Raji (cell line): Measurements from ENCODE around the gene METRNL.

Experiments
- POLR2A ChIP-seq: IDR thresholded peaks from 2 replicates; pipeline ENCODE4 v1.6.1; 2011; ENCODE audit warnings: low read depth, low read length, control low read depth; ENCODE audit not compliant: insufficient read depth

The METRNL gene, protein sequence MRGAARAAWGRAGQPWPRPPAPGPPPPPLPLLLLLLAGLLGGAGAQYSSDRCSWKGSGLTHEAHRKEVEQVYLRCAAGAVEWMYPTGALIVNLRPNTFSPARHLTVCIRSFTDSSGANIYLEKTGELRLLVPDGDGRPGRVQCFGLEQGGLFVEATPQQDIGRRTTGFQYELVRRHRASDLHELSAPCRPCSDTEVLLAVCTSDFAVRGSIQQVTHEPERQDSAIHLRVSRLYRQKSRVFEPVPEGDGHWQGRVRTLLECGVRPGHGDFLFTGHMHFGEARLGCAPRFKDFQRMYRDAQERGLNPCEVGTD

DNA sequence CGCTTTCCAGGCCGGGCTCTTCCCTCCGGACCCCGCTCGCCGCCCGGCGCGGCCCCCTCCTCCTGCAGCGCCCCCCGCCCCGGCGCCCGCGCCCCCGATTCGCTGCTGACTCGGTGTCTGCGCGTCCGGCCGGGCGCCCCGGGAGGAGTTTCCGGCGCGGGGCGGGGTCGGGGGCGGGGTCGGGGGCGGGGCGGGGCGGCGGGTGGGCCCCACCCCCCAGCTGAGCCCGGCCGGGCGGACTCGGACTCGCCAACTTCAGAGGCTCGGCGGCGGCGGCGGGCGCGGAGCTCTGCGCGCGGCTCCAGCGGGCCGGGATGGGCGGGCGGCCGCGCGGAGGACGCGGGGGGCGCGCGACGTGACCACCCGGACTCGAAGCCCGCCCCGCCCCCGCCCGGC, at the start of gene METRNL:
Gene METRNL, plus strand, starts transcription at position 258 of the 396 bp plus-strand sequence. CDS start 207 bp downstream, outside the sequence.
- TF ChIP-seq POLR2A = peak; percentile 42; the same call in 1 of the 2 replicates

DNA sequence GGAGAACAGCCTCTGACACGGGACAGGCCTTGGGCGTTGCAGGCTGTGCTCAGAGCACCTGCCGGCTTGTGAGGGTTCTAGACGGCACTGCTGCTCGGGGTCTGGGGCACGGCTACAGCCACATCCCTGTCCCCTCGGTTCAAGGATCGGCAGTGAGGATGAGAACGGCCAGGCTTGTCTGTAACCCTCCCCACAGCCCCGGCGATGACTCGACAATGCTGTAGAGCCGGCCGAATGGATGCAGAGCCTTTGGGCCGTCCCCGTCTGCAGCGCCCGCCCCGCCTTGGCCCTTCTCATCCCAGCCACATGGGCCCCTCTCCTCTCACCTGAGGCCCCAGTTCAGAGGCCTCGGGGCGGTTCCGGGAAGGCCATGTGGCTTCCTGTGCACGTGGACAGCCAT, 49.0 kb upstream of the METRNL start:
- TF ChIP-seq POLR2A = no peak

GRCh38 chr17:83031321-83031945, 48.0 kb upstream of the METRNL start:
- no peak for TF ChIP-seq POLR2A

GRCh38 chr17:83032781-83033180, 46.6 kb upstream of the METRNL start:
- no peak for TF ChIP-seq POLR2A

DNA sequence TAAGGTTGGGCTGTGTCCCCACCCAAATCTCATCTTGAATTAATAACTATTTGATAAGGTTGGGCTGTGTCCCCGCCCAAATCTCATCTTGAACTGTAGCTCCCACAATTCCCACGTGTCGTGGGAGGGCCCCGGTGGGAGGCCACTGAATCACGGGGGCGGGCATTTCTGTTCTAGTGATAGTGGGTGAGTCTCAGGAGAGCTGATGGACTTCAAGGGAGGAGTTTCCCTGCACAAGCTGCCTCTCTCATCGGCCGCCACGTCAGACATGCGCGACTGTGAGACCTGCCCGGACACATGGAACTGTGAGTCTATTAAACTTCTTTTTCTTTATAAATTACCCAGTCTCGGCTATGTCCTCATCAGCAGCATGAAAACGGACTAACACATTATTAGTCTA, 44.9 kb upstream of the METRNL start:
- TF ChIP-seq POLR2A = no peak

DNA sequence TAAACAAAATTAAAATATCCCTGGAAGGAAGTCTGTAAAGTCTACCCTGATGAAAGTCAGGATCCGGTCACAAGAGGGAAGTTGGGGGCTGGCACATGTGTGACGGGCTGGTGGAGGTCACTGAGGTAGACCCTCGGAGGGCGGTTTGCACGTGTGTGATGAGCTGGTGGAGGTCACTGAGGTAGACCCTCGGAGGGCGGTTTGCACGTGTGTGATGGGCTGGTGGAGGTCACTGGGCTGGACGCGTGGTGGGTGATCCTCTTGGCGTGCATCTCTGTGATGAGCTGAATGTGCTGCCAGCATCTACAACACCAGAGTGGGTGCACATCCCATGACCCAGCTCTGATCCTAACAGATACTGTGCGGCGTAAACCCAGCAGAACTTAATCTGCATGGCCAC, 43.7 kb upstream of the METRNL start:
- no peak for TF ChIP-seq POLR2A

- TF ChIP-seq POLR2A = no peak
Measured at GRCh38 chr17:83036193-83036592, 43.2 kb upstream of the METRNL start.

DNA sequence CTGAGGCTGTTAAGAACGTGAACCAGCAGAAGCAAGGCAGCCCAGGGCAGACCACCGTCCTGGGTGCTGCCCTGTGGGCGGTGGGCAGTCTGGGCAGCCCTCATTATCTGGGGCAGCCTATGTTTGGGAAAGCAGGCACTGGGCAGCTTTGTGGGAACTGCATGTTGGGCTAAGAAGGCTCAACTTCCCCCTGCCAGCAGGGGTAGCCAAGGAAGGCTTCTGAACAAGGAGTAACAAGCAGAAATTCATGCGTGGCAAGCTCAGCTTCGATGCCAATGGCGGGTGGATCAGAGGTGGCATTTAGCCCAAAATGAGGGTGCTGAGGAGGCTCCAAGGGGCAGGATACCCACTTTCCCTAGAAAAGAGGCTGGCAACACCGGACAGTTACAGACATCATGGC, 42.7 kb upstream of the METRNL start:
- TF ChIP-seq POLR2A = no peak

GRCh38 chr17:83037084-83037873, 42.1 kb upstream of the METRNL start:
- TF ChIP-seq POLR2A = no peak

- TF ChIP-seq POLR2A = no peak
Measured at GRCh38 chr17:83037874-83038165, 41.6 kb upstream of the METRNL start.

DNA sequence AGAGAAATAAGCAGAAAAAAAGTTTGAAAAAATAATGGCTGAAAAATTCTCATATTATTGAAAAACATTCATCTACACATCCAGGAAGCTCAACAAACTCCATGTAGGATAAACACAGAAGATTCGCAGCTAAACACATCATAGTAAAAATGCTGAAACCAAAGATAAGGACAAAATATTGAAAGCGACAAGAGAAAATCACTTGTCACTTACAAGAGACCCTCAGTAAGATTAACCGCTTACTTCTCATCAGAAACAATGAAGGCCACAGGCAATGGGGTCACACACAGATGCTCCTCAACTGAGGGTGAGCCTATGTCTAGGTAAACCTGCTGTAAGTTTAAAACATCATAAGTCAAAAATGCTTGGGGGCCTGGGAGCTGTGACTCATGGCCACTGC, 38.1 kb upstream of the METRNL start:
- no peak for TF ChIP-seq POLR2A

- no peak for TF ChIP-seq POLR2A
Measured at GRCh38 chr17:83042522-83043158, 36.8 kb upstream of the METRNL start.

DNA sequence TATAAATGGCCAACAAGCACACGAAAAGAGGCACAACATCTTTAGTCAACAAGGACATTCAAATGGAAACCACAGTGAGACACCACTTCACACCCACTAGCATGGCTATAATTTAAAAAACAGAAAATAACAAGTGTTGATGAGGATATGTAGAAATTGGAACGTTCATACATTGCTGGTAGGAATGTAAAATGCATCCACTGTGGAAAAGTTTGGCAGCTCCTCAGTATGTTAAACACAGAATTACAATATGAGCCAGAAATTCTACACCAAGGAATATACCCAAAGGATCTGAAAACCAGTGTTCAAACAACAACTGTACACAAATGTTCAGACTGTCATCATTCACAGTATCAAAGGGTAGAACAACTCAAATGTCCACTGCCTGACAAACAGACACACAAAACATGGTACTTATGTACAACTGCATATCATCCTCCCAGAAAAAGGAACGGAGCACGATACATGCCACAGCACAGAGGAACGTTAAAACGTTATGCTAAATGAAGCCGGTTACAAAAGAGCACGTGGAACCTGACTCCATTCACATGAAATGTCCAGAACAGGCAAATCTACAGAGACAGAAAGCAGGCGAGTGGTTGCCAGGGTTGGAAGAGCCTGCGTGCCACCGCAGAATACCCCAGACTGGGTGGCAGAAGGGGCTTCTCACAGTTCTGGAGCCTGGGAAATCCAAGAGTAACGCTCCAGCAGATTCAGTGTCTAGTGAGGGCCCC, 32.8 kb upstream of the METRNL start:
- no peak for TF ChIP-seq POLR2A

DNA sequence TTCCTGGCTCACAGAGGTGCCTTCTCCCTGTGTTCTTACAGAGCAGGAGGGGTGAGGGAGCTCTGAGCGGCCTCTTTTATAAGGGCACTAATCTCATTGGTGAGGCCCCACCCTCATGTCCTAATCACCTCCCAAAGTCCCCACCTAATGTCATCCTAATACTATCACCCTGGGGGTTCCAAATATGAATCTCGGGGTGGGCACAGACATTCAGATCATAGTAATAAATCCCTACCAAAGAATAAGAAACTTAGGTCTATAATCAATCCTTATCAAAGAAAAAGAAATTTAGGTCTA, 32.3 kb upstream of the METRNL start:
- TF ChIP-seq POLR2A = no peak
